Liver (tissue), 3 donors: ENCODE measurements around the gene GADD45GIP1.

Experiments
- FOXA1 ChIP-seq: IDR thresholded peaks from 2 replicates; pipeline ENCODE4 v1.6.1; 2016; ENCODE audit warnings: antibody characterized with exemption
- JUND ChIP-seq, 2 donors: IDR thresholded peaks; 2 replicates each; pipeline ENCODE4 v1.6.1; 2016; ENCODE audit warnings: antibody characterized with exemption in 2 of 2
- RXRA ChIP-seq, 2 donors: IDR thresholded peaks; 2 replicates each; pipeline ENCODE4 v1.6.1; 2017 to 2018; ENCODE audit warnings: antibody characterized with exemption in 2 of 2, mild to moderate bottlenecking in 1 of 2
- YY1 ChIP-seq: IDR thresholded peaks from 2 replicates; pipeline ENCODE4 v1.6.1; 2016; ENCODE audit warnings: antibody characterized with exemption, mild to moderate bottlenecking
- TF ChIP-seq, protein P1 (sequence below): IDR thresholded peaks from 2 replicates; pipeline ENCODE4 v1.6.1; 2016; ENCODE audit warnings: antibody characterized with exemption
- TF ChIP-seq, protein P2 (sequence below): fragments of 150-350 bp; IDR thresholded peaks from 2 replicates; pipeline ENCODE4 v1.5.1; 2017; ENCODE audit warnings: improper control_type of control experiment, low read depth, low read length; ENCODE audit not compliant: missing input control
- TF ChIP-seq, protein P3 (sequence below): IDR thresholded peaks from 2 replicates; pipeline ENCODE4 v1.6.1; 2016; ENCODE audit warnings: antibody characterized with exemption
- TF ChIP-seq, protein P4 (sequence below): IDR thresholded peaks from 2 replicates; pipeline ENCODE4 v1.6.1; 2016; ENCODE audit warnings: antibody characterized with exemption, mild to moderate bottlenecking
- TF ChIP-seq, protein P5 (sequence below): IDR thresholded peaks from 2 replicates; pipeline ENCODE4 v1.6.1; 2016; ENCODE audit warnings: antibody characterized with exemption
- donor health status: healthy.
- donor health status: healthy.

DNA sequence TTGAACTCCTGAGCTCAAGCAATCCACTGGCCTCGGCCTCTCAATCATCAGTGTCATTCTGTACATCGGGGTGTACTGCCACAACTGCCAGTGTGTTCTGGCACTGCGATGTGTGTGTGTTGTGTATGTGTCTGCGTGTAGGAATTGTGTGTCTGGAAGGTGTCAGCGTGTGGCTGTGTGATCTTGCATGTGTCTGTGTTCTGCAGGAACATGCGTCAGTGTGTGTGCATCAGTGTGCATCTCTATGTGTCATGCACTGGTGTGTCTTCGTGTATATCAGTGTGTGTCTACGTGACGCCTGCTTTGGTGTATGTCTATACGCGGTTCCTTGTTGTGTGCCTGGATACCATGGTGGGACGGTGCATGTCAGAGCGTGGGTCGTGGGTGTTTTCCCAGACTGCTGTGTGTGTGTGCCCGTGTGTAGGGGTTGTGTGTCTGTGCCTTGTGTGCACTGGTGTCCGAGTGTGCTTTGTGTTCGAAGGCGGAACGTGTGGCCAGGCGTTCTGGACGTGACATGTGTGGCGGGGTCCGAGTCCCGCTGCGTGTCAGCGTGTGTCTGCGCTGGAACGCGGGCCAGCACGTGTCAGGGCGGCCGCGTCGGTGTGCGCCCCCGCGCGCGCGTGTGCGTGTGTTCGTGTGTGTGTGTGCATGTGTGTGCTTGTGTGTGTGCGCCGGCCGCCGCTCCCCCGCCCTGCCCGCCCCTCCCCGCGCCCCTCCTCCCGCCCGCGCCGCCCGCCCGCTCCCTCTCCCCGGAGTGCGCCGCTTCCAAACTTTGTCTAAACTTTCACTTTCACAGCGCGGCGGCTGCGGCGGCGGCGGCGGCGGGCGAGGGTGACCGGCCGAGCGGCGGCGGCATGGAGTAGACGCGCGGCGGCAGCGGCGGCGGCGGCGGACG, 37.9 kb upstream of the GADD45GIP1 start, which contains the start of gene NFIX:
- TF ChIP-seq, protein P1, sequence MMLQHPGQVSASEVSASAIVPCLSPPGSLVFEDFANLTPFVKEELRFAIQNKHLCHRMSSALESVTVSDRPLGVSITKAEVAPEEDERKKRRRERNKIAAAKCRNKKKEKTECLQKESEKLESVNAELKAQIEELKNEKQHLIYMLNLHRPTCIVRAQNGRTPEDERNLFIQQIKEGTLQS: no peak
- no peak for TF ChIP-seq YY1
- TF ChIP-seq RXRA (IDR thresholded peaks at IDR 0.05): no peak
- TF ChIP-seq, protein P2, sequence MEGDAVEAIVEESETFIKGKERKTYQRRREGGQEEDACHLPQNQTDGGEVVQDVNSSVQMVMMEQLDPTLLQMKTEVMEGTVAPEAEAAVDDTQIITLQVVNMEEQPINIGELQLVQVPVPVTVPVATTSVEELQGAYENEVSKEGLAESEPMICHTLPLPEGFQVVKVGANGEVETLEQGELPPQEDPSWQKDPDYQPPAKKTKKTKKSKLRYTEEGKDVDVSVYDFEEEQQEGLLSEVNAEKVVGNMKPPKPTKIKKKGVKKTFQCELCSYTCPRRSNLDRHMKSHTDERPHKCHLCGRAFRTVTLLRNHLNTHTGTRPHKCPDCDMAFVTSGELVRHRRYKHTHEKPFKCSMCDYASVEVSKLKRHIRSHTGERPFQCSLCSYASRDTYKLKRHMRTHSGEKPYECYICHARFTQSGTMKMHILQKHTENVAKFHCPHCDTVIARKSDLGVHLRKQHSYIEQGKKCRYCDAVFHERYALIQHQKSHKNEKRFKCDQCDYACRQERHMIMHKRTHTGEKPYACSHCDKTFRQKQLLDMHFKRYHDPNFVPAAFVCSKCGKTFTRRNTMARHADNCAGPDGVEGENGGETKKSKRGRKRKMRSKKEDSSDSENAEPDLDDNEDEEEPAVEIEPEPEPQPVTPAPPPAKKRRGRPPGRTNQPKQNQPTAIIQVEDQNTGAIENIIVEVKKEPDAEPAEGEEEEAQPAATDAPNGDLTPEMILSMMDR: no peak
- TF ChIP-seq, protein P3, sequence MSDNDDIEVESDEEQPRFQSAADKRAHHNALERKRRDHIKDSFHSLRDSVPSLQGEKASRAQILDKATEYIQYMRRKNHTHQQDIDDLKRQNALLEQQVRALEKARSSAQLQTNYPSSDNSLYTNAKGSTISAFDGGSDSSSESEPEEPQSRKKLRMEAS: no peak
- no peak for TF ChIP-seq FOXA1
- TF ChIP-seq, protein P4, sequence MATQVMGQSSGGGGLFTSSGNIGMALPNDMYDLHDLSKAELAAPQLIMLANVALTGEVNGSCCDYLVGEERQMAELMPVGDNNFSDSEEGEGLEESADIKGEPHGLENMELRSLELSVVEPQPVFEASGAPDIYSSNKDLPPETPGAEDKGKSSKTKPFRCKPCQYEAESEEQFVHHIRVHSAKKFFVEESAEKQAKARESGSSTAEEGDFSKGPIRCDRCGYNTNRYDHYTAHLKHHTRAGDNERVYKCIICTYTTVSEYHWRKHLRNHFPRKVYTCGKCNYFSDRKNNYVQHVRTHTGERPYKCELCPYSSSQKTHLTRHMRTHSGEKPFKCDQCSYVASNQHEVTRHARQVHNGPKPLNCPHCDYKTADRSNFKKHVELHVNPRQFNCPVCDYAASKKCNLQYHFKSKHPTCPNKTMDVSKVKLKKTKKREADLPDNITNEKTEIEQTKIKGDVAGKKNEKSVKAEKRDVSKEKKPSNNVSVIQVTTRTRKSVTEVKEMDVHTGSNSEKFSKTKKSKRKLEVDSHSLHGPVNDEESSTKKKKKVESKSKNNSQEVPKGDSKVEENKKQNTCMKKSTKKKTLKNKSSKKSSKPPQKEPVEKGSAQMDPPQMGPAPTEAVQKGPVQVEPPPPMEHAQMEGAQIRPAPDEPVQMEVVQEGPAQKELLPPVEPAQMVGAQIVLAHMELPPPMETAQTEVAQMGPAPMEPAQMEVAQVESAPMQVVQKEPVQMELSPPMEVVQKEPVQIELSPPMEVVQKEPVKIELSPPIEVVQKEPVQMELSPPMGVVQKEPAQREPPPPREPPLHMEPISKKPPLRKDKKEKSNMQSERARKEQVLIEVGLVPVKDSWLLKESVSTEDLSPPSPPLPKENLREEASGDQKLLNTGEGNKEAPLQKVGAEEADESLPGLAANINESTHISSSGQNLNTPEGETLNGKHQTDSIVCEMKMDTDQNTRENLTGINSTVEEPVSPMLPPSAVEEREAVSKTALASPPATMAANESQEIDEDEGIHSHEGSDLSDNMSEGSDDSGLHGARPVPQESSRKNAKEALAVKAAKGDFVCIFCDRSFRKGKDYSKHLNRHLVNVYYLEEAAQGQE: no peak
- TF ChIP-seq, protein P5, sequence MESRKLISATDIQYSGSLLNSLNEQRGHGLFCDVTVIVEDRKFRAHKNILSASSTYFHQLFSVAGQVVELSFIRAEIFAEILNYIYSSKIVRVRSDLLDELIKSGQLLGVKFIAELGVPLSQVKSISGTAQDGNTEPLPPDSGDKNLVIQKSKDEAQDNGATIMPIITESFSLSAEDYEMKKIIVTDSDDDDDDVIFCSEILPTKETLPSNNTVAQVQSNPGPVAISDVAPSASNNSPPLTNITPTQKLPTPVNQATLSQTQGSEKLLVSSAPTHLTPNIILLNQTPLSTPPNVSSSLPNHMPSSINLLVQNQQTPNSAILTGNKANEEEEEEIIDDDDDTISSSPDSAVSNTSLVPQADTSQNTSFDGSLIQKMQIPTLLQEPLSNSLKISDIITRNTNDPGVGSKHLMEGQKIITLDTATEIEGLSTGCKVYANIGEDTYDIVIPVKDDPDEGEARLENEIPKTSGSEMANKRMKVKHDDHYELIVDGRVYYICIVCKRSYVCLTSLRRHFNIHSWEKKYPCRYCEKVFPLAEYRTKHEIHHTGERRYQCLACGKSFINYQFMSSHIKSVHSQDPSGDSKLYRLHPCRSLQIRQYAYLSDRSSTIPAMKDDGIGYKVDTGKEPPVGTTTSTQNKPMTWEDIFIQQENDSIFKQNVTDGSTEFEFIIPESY: no peak
- no peak for TF ChIP-seq JUND (IDR thresholded peaks at IDR 0.05)
